MM.1S (cell line): ENCODE measurements around the gene DDIT4L.

ENCODE experiments used
- DNase-seq: peaks from one replicate; pipeline ENCODE4 v3.0.0-alpha.2; 2015
- H2AFZ ChIP-seq: fragments of 300-600 bp; sonication (generic); 2 replicates; pipeline ENCODE4 v1.6.0; 2016; ENCODE audit warnings: antibody characterized with exemption, low read length
- H3F3A ChIP-seq: fragments of 300-600 bp; sonication (generic); 2 replicates; pipeline ENCODE4 v1.6.1; 2016; ENCODE audit warnings: mild to moderate bottlenecking, antibody characterized with exemption, low read length, moderate library complexity, mixed read lengths; ENCODE audit not compliant: insufficient read depth
- H3K27ac ChIP-seq: fragments of 300-600 bp; sonication (generic); 2 replicates; pipeline ENCODE4 v1.5.1; 2016; ENCODE audit warnings: mild to moderate bottlenecking, low read length
- H3K27me3 ChIP-seq: fragments of 300-600 bp; sonication (generic); replicated peaks from 2 replicates; pipeline ENCODE4 v1.6.0; 2016; ENCODE audit warnings: low read length; ENCODE audit not compliant: insufficient read depth
- H3K36me3 ChIP-seq: fragments of 300-600 bp; sonication (generic); replicated peaks from 2 replicates; pipeline ENCODE4 v1.6.1; 2016; ENCODE audit warnings: mild to moderate bottlenecking, low read length, mixed read lengths; ENCODE audit not compliant: insufficient read depth
- H3K4me1 ChIP-seq: fragments of 300-600 bp; sonication (generic); 2 replicates; pipeline ENCODE4 v1.6.1; 2016; ENCODE audit warnings: low read length, mixed read lengths
- H3K4me2 ChIP-seq: fragments of 300-600 bp; sonication (generic); 2 replicates; pipeline ENCODE4 v1.6.0; 2016; ENCODE audit warnings: low read depth, low read length
- H3K4me3 ChIP-seq: fragments of 300-600 bp; sonication (generic); 2 replicates; pipeline ENCODE4 v1.5.1; 2016; ENCODE audit warnings: low read length, mixed read lengths
- H3K79me2 ChIP-seq: fragments of 300-600 bp; sonication (generic); 2 replicates; pipeline ENCODE4 v1.6.1; 2016; ENCODE audit warnings: mixed run types, low read length, mixed read lengths
- H3K9ac ChIP-seq: fragments of 300-600 bp; sonication (generic); 2 replicates; pipeline ENCODE4 v1.6.1; 2016; ENCODE audit warnings: low read length, mixed read lengths
- H3K9me2 ChIP-seq: fragments of 300-600 bp; sonication (generic); replicated peaks from 2 replicates; pipeline ENCODE4 v1.6.1; 2016; ENCODE audit warnings: mild to moderate bottlenecking, low read length, mixed read lengths; ENCODE audit not compliant: insufficient read depth
- H3K9me3 ChIP-seq: fragments of 300-600 bp; sonication (generic); replicated peaks from 2 replicates; pipeline ENCODE4 v1.6.1; 2016; ENCODE audit warnings: mild to moderate bottlenecking, low read length, mixed read lengths; ENCODE audit not compliant: insufficient read depth
- H4K20me1 ChIP-seq: fragments of 300-600 bp; sonication (generic); 2 replicates; pipeline ENCODE4 v1.6.1; 2016; ENCODE audit warnings: mild to moderate bottlenecking, low read length, moderate library complexity, mixed read lengths; ENCODE audit not compliant: insufficient read depth
- CTCF ChIP-seq: fragments of 300-600 bp; sonication (generic); IDR thresholded peaks from 2 replicates; pipeline ENCODE4 v1.5.1; 2016; ENCODE audit warnings: antibody characterized with exemption, low read length, mixed read lengths
- EZH2 ChIP-seq: fragments of 300-600 bp; sonication (generic); optimal IDR thresholded peaks from 2 replicates; pipeline ENCODE3; 2017; ENCODE audit warnings: low read depth, mild to moderate bottlenecking, antibody characterized with exemption, low read length, mixed read lengths
- EZH2phosphoT487 ChIP-seq: fragments of 300-600 bp; sonication (generic); IDR thresholded peaks from 2 replicates; pipeline ENCODE4 v1.6.1; 2018; ENCODE audit warnings: antibody characterized with exemption, low read length

The DDIT4L gene

GRCh38 chr4:100175858-100176257 lies 14.4 kb downstream of the DDIT4L start:
- Histone ChIP-seq H4K20me1 (no peaks in the 10 kb centered on the region), H3K27me3 (no peaks in the 10 kb centered on the region), H3K4me2 (no peak overlapping the region), H3K9me3 (no peaks in the 10 kb centered on the region), H3K4me3 (no peak overlapping the region), H3K79me2 (no peaks in the 10 kb centered on the region), H3K9ac (no peak overlapping the region), H2AFZ (no peak overlapping the region), H3K9me2 (no peaks in the 10 kb centered on the region), H3K4me1 (peaks cover 7% of the 10 kb centered on the region), H3K36me3 (no peaks in the 10 kb centered on the region), H3K27ac (no peak overlapping the region), H3F3A (no peaks in the 10 kb centered on the region)
- TF ChIP-seq EZH2 (no peak), EZH2phosphoT487 (no peak), CTCF (no peak)
- no peak for DNase-seq

DNA sequence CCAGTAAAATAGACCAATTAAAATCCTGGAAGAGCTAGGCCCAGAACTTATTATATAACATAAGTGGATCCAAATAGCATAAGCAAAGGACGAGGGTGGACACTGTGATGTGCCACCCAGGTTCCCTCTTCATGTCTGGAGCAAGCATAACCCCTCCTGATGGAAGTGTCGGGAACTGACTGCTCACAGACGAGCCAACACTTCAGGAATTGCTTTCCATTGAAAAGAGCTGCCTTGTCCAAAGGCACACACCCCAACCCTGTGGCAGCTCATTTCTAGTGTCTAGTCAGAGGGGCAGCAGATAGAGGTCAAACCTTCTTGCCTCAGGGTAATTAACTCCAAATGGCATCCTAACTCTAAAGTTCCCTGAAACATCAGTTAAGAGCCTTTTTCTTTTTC lies 15.3 kb downstream of the DDIT4L start:
- no peak overlapping the region for H3K9ac ChIP-seq
- no peaks in the 10 kb centered on the region for H3F3A ChIP-seq
- no peaks in the 10 kb centered on the region for H3K79me2 ChIP-seq
- H3K9me3 ChIP-seq, result no peaks in the 10 kb centered on the region
- H3K27ac ChIP-seq, result no peak overlapping the region
- no peak overlapping the region for H3K4me2 ChIP-seq
- no peak overlapping the region for H2AFZ ChIP-seq
- TF ChIP-seq EZH2phosphoT487 (no peak), EZH2 (no peak), CTCF (no peak)
- no peaks in the 10 kb centered on the region for H3K9me2 ChIP-seq
- H3K27me3 ChIP-seq, result no peaks in the 10 kb centered on the region
- no peaks in the 10 kb centered on the region for H4K20me1 ChIP-seq
- peaks cover 12% of the 10 kb centered on the region for H3K4me1 ChIP-seq
- DNase-seq, result no peak
- H3K36me3 ChIP-seq, result no peaks in the 10 kb centered on the region
- no peak overlapping the region for H3K4me3 ChIP-seq

GRCh38 chr4:100170986-100171385 lies 19.3 kb downstream of the DDIT4L start:
- Histone ChIP-seq H4K20me1 (no peaks in the 10 kb centered on the region), H2AFZ (no peak overlapping the region), H3K9ac (no peak overlapping the region), H3K79me2 (no peaks in the 10 kb centered on the region), H3K9me2 (no peaks in the 10 kb centered on the region), H3K4me1 (peaks cover 16% of the 10 kb centered on the region), H3K9me3 (no peaks in the 10 kb centered on the region; the same call in 1 of the 2 replicates), H3K4me2 (peak overlapping the region; percentile 24; the same call in 1 of the 2 replicates), H3K27me3 (no peaks in the 10 kb centered on the region), H3F3A (no peaks in the 10 kb centered on the region), H3K36me3 (no peaks in the 10 kb centered on the region), H3K27ac (no peak overlapping the region), H3K4me3 (no peak overlapping the region)
- peak; percentile 40 for DNase-seq
- TF ChIP-seq CTCF, result no peak
- TF ChIP-seq EZH2, result no peak
- no peak for TF ChIP-seq EZH2phosphoT487
